Measurements from ENCODE around the gene BRD9.
"Not testable (repeated sequence)": the region's sequence is repeated elsewhere in the genome, so short reads cannot be mapped to it uniquely, and the experiment has no call there.

Gene BRD9

GRCh38 chr5:921456-922435, 29.1 kb upstream of the BRD9 start:
- Histone ChIP-seq H3K4me3 (replicated peaks; ENCODE audit: insufficient read depth, low read length) (no peak overlapping the region), H3K27ac (replicated peaks) (no peak overlapping the region), H3K27me3 (ENCODE audit: insufficient read depth, poor library complexity, severe bottlenecking) (no peaks in the 10 kb centered on the region)
- no peak for DNase-seq (ENCODE audit: low read depth in 1 of 2, low spot score in 1 of 2)
- no peak for TF ChIP-seq GABPA (IDR thresholded peaks at IDR 0.05; ENCODE audit: low read depth)
- TF ChIP-seq CTCF (IDR thresholded peaks at IDR 0.05; ENCODE audit: insufficient read depth, low read length) = no peak
- TF ChIP-seq, protein P1, sequence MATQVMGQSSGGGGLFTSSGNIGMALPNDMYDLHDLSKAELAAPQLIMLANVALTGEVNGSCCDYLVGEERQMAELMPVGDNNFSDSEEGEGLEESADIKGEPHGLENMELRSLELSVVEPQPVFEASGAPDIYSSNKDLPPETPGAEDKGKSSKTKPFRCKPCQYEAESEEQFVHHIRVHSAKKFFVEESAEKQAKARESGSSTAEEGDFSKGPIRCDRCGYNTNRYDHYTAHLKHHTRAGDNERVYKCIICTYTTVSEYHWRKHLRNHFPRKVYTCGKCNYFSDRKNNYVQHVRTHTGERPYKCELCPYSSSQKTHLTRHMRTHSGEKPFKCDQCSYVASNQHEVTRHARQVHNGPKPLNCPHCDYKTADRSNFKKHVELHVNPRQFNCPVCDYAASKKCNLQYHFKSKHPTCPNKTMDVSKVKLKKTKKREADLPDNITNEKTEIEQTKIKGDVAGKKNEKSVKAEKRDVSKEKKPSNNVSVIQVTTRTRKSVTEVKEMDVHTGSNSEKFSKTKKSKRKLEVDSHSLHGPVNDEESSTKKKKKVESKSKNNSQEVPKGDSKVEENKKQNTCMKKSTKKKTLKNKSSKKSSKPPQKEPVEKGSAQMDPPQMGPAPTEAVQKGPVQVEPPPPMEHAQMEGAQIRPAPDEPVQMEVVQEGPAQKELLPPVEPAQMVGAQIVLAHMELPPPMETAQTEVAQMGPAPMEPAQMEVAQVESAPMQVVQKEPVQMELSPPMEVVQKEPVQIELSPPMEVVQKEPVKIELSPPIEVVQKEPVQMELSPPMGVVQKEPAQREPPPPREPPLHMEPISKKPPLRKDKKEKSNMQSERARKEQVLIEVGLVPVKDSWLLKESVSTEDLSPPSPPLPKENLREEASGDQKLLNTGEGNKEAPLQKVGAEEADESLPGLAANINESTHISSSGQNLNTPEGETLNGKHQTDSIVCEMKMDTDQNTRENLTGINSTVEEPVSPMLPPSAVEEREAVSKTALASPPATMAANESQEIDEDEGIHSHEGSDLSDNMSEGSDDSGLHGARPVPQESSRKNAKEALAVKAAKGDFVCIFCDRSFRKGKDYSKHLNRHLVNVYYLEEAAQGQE (IDR thresholded peaks at IDR 0.05; ENCODE audit: insufficient replicate concordance, low read depth) = no peak
- TF ChIP-seq POLR2AphosphoS5 (IDR thresholded peaks at IDR 0.05; ENCODE audit: low read depth) = no peak
- no peak for TF ChIP-seq SPI1 (IDR thresholded peaks at IDR 0.05; ENCODE audit: borderline replicate concordance, low read depth)

GRCh38 chr5:920321-920720, 27.7 kb upstream of the BRD9 start:
- Histone ChIP-seq H3K27me3 (ENCODE audit: insufficient read depth, poor library complexity, severe bottlenecking) (no peaks in the 10 kb centered on the region), H3K27ac (replicated peaks) (no peak overlapping the region), H3K4me3 (replicated peaks; ENCODE audit: insufficient read depth, low read length) (no peak overlapping the region)
- no peak for DNase-seq (ENCODE audit: low read depth in 1 of 2, low spot score in 1 of 2)
- TF ChIP-seq POLR2AphosphoS5 (IDR thresholded peaks at IDR 0.05; ENCODE audit: low read depth) (no peak), SPI1 (IDR thresholded peaks at IDR 0.05; ENCODE audit: borderline replicate concordance, low read depth) (no peak), GABPA (IDR thresholded peaks at IDR 0.05; ENCODE audit: low read depth) (no peak), CTCF (IDR thresholded peaks at IDR 0.05; ENCODE audit: insufficient read depth, low read length) (no peak)
- TF ChIP-seq, protein P1 (IDR thresholded peaks at IDR 0.05; ENCODE audit: insufficient replicate concordance, low read depth) = no peak

DNA sequence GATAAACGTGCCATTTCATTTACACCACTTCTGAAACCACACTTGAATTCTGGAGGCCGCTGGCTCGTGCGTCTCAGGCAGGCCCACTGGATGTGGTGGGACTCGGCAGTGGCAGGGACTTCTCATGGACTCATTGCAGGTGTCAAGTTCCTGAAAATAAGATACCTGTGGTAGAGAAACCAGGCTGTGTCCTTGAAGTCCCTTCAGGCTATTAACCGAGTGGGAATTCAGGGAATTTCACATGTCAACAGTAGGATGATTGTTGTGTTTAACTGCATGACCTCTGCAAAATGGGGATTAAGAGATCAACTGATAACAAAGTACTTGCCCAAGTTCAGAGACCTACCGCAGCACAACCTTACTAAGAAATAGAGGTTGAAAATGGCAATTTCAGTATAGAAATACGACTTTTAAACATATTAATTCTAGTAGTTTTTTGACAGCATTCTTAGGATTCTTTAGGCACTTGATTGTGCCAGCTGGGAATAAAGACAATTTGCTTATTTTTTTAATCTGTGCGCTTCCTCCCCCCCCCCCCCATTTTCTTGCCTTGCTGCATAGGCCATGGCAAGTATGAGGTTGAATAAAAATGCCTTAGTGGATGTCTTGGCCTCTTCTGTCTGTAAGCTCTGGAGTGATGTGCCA, 26.9 kb upstream of the BRD9 start:
- no peaks in the 10 kb centered on the region for H3K27me3 ChIP-seq (ENCODE audit: insufficient read depth, poor library complexity, severe bottlenecking)
- no peak overlapping the region for H3K4me3 ChIP-seq (replicated peaks; ENCODE audit: insufficient read depth, low read length)
- TF ChIP-seq, protein P1 (IDR thresholded peaks at IDR 0.05; ENCODE audit: insufficient replicate concordance, low read depth) = no peak
- TF ChIP-seq CTCF (IDR thresholded peaks at IDR 0.05; ENCODE audit: insufficient read depth, low read length) (no peak), SPI1 (IDR thresholded peaks at IDR 0.05; ENCODE audit: borderline replicate concordance, low read depth) (no peak), GABPA (IDR thresholded peaks at IDR 0.05; ENCODE audit: low read depth) (no peak), POLR2AphosphoS5 (IDR thresholded peaks at IDR 0.05; ENCODE audit: low read depth) (no peak)
- DNase-seq (ENCODE audit: low read depth in 1 of 2, low spot score in 1 of 2) = no peak
- no peak overlapping the region for H3K27ac ChIP-seq (replicated peaks)

DNA sequence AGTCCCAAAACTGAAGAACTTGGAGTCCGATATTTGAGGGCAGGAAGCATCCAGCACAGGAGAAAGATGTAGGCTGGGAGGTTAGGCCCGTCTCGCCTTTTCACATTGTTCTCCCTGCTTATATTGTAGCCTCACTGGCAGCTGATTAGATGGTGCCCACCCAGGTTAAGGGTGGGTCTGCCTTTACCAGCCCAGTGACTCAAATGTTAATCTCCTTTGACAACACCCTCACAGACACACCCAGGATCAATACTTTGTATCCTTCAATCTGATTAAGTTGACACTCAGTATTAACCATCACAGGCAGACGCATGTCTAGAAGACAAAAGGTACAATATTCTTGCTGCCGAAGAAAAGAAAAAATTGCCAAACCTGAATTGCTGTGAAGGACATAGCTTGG, 26.1 kb upstream of the BRD9 start:
- not testable (repeated sequence) for DNase-seq (ENCODE audit: low read depth in 1 of 2, low spot score in 1 of 2)

More for the DNA sequence above, 26.1 kb upstream of the BRD9 start:
- not testable (repeated sequence) for H3K4me3 ChIP-seq (replicated peaks; ENCODE audit: insufficient read depth, low read length); H3K27ac ChIP-seq (replicated peaks); H3K27me3 ChIP-seq (ENCODE audit: insufficient read depth, poor library complexity, severe bottlenecking)

All from HL-60 (cell line).